ENCODE measurements around the gene ABCG5.

Gene ABCG5

DNA sequence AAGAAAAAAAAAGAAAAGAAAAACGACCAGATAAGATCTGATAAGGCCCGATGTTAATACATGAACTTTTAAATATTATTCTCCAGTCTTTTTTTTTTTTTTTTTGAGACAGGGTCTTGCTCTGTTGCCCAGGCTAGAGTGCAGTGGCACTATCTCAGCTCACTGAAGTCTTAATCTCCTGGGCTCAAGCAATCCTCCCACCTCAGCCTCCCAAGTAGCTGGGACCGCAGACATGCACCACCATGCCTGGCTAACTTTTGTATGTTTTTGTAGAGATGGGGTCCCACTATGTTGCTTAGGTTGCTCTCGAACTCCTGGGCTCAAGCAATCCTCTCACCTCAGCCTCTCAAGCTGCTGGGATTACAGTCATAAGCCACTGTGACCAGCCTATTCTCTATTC is 1.6 kb downstream of the ABCG5 start:
- H3K79me1 ChIP-seq (ENCODE audit: low read length) = no peaks in the 10 kb centered on the region
- no peak overlapping the region for H3K23ac ChIP-seq (ENCODE audit: low read length)

DNA sequence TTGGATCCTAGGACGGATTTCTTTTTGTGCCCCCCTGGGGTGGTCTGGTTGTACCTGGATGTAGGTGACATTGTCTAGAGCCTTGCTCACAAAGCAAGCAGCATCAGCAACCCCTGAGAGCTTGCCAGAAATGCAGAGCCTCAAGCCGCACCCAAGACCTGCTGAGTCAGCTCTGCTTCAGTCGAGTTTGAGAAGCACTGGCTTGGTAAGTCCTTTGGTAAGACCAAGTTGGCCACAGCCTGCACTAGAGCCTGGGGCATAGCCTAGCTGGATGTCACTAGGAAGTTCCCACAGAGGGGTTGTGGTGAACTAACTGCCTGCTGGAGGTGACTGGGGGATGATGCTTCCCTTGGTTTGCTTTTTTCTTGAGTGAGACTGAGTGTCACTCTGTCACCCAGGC is 6.2 kb downstream of the ABCG5 start:
- Histone ChIP-seq H3K4me1 (ENCODE audit: control insufficient read depth in 1 of 2, insufficient read depth in 2 of 2, low read length in 2 of 2) (no peaks in the 10 kb centered on the region), H2BK5ac (ENCODE audit: low read depth, low read length, poor library complexity) (no peak overlapping the region), H2AFZ (ENCODE audit: insufficient read depth, low read length, poor library complexity) (no peak overlapping the region), H3K23ac (ENCODE audit: low read length) (no peak overlapping the region), H4K8ac (ENCODE audit: low read depth, low read length) (no peak overlapping the region), H3K9me3 (ENCODE audit: insufficient read depth, low read depth, low read length) (peaks cover 1% of the 10 kb centered on the region), H3K79me1 (ENCODE audit: low read length) (no peaks in the 10 kb centered on the region), H2BK120ac (ENCODE audit: insufficient read depth, low read length, poor library complexity) (no peak overlapping the region), H4K91ac (ENCODE audit: low read depth, low read length) (no peak overlapping the region), H3K36me3 (ENCODE audit: control insufficient read depth in 1 of 2, insufficient read depth in 2 of 2, low read length in 2 of 2) (no peaks in the 10 kb centered on the region), H4K12ac (ENCODE audit: low read depth, low read length) (no peak overlapping the region), H3K27ac (ENCODE audit: low read depth, low read length) (no peak overlapping the region), H3K4ac (ENCODE audit: low read depth, low read length) (no peak overlapping the region), H3K4me3 (ENCODE audit: low read depth, low read length) (no peak overlapping the region), H3K27me3 (ENCODE audit: insufficient read depth, low read length) (no peaks in the 10 kb centered on the region), H3K9ac (ENCODE audit: low read length) (no peak overlapping the region), H2AK5ac (ENCODE audit: low read length) (no peak overlapping the region), H3K4me2 (ENCODE audit: low read length) (no peak overlapping the region), H3K14ac (ENCODE audit: low read length) (no peak overlapping the region), H2BK12ac (ENCODE audit: low read length) (no peak overlapping the region), H3K79me2 (ENCODE audit: control insufficient read depth, insufficient read depth, low read length, poor library complexity) (no peaks in the 10 kb centered on the region), H3K18ac (ENCODE audit: low read length) (no peak overlapping the region)
- no peak for DNase-seq
- no CpG with 5 or more reads among the region's 3 CpGs for WGBS (ENCODE audit: extremely low coverage, insufficient coverage, insufficient read length)

More for the DNA sequence above, 1.6 kb downstream of the ABCG5 start:
- no peak overlapping the region for H3K4me3 ChIP-seq (ENCODE audit: low read depth, low read length)
- no peaks in the 10 kb centered on the region for H3K36me3 ChIP-seq (ENCODE audit: control insufficient read depth in 1 of 2, insufficient read depth in 2 of 2, low read length in 2 of 2)
- no peak overlapping the region for H4K12ac ChIP-seq (ENCODE audit: low read depth, low read length)
- H2BK5ac ChIP-seq (ENCODE audit: low read depth, low read length, poor library complexity) = no peak overlapping the region
- H3K9me3 ChIP-seq (ENCODE audit: insufficient read depth, low read depth, low read length) = peaks cover 1% of the 10 kb centered on the region
- no peak overlapping the region for H2AFZ ChIP-seq (ENCODE audit: insufficient read depth, low read length, poor library complexity)
- DNase-seq = no peak
- H3K4me2 ChIP-seq (ENCODE audit: low read length) = no peak overlapping the region
- no peak overlapping the region for H4K91ac ChIP-seq (ENCODE audit: low read depth, low read length)
- no peak overlapping the region for H3K4ac ChIP-seq (ENCODE audit: low read depth, low read length)
- no peaks in the 10 kb centered on the region for H3K79me2 ChIP-seq (ENCODE audit: control insufficient read depth, insufficient read depth, low read length, poor library complexity)
- H3K27ac ChIP-seq (ENCODE audit: low read depth, low read length) = no peak overlapping the region
- no peak overlapping the region for H3K9ac ChIP-seq (ENCODE audit: low read length)
- H2AK5ac ChIP-seq (ENCODE audit: low read length) = no peak overlapping the region
- no CpG with 5 or more reads among the region's 4 CpGs for WGBS (ENCODE audit: extremely low coverage, insufficient coverage, insufficient read length)
- H3K27me3 ChIP-seq (ENCODE audit: insufficient read depth, low read length) = no peaks in the 10 kb centered on the region
- no peaks in the 10 kb centered on the region for H3K4me1 ChIP-seq (ENCODE audit: control insufficient read depth in 1 of 2, insufficient read depth in 2 of 2, low read length in 2 of 2)
- no peak overlapping the region for H3K18ac ChIP-seq (ENCODE audit: low read length)
- H2BK120ac ChIP-seq (ENCODE audit: insufficient read depth, low read length, poor library complexity) = no peak overlapping the region
- H3K14ac ChIP-seq (ENCODE audit: low read length) = no peak overlapping the region
- H4K8ac ChIP-seq (ENCODE audit: low read depth, low read length) = no peak overlapping the region
- H2BK12ac ChIP-seq (ENCODE audit: low read length) = no peak overlapping the region

DNA sequence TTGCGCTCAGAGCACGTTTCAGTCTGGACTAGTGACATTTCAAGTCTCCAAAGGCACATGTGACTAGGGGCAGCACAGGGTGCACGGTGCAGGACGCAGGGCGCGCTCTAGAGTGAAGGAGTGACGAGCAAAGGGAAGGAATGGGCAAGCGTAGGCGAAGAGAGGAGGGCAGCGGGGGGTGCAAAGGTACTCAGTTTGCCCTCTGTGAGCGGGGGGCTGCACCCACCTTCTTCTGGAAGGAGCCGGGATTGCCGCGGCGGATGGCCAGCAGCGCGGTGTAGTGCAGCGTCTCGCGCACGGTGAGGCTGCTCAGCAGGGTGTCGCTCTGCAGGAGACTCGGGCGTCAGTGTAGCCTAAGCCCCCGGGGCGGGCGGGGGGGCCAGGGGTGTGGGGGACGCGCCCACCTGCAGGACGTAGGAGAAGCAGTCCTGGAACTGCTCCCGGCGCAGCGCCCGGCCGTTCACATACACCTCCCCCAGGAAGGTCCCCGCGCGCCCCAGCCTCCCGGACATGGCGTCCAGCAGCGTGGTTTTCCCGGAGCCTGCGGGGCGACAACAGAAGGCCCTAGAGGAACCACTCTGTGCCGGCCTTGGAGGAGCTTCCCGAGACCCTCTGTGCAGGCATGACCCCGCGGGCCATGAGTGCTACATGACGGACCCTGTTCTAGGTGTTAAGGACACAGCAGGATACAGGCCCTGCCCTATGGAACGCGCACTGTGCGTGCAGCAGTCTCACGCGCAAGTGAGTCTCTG is 6.9 kb downstream of the ABCG5 start:
- Histone ChIP-seq H3K4me3 (ENCODE audit: low read depth, low read length) (no peak overlapping the region), H3K27me3 (ENCODE audit: insufficient read depth, low read length) (no peaks in the 10 kb centered on the region), H3K18ac (ENCODE audit: low read length) (no peak overlapping the region), H2AK5ac (ENCODE audit: low read length) (no peak overlapping the region), H3K79me2 (ENCODE audit: control insufficient read depth, insufficient read depth, low read length, poor library complexity) (no peaks in the 10 kb centered on the region), H3K4ac (ENCODE audit: low read depth, low read length) (no peak overlapping the region), H2BK5ac (ENCODE audit: low read depth, low read length, poor library complexity) (no peak overlapping the region), H4K91ac (ENCODE audit: low read depth, low read length) (no peak overlapping the region), H3K79me1 (ENCODE audit: low read length) (no peaks in the 10 kb centered on the region), H3K4me1 (ENCODE audit: control insufficient read depth in 1 of 2, insufficient read depth in 2 of 2, low read length in 2 of 2) (no peaks in the 10 kb centered on the region), H4K8ac (ENCODE audit: low read depth, low read length) (no peak overlapping the region), H2AFZ (ENCODE audit: insufficient read depth, low read length, poor library complexity) (no peak overlapping the region), H4K12ac (ENCODE audit: low read depth, low read length) (no peak overlapping the region), H3K4me2 (ENCODE audit: low read length) (no peak overlapping the region), H3K27ac (ENCODE audit: low read depth, low read length) (no peak overlapping the region), H3K23ac (ENCODE audit: low read length) (no peak overlapping the region), H3K14ac (ENCODE audit: low read length) (no peak overlapping the region), H2BK120ac (ENCODE audit: insufficient read depth, low read length, poor library complexity) (no peak overlapping the region), H3K36me3 (ENCODE audit: control insufficient read depth in 1 of 2, insufficient read depth in 2 of 2, low read length in 2 of 2) (no peaks in the 10 kb centered on the region), H3K9ac (ENCODE audit: low read length) (no peak overlapping the region), H2BK12ac (ENCODE audit: low read length) (no peak overlapping the region), H3K9me3 (ENCODE audit: insufficient read depth, low read depth, low read length) (peaks cover 1% of the 10 kb centered on the region)
- DNase-seq = no peak
- WGBS (ENCODE audit: extremely low coverage, insufficient coverage, insufficient read length) = no CpG with 5 or more reads among the region's 54 CpGs

DNA sequence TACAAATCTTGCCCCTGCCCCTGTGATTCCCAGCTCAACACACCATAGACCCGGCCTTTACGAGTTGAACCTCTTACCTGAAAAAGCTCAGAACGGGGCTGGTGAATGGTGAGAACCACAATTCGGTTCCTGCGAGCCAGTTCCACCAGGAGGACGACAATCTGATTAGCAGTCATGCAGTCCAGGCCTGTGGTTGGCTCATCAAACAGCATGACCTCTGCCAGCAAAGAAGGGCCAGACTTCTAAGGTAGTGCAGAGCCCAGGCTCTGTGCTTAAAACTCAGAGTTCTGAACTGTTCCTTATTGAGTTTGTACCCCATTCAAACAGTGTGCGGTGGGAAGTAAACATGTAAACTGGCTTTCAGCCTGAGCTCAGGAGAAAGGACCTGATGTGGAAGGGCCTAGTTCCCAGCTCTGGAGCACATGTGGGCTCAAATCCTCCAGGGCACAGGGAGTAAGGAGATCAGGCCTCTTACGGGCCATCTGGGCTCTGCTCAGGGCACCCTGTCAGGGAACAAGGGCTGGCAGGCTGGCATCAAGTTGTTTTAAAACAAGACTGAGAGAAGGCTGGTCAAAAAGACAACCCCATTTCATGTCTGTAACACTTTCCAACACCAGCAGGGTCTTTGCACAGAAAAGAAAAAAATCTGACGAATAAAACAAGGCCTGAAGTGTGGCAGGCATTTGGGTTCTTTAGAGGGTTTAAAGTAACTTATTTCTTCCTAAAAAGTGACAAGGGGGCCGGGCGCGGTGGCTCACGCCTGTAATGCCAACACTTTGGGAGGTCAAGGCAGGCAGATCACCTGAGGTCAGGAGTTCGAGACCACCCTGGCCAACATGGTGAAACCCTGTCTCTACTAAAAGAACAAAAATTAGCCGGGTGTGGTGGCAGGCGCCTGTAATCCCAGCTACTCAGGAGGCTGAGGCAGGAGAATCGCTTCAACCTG is 12.1 kb downstream of the ABCG5 start:
- H3K14ac ChIP-seq (ENCODE audit: low read length) = no peak overlapping the region
- H3K27me3 ChIP-seq (ENCODE audit: insufficient read depth, low read length) = no peaks in the 10 kb centered on the region

More for the DNA sequence above, 12.1 kb downstream of the ABCG5 start:
- no peak overlapping the region for H3K27ac ChIP-seq (ENCODE audit: low read depth, low read length)
- H3K23ac ChIP-seq (ENCODE audit: low read length) = no peak overlapping the region
- H2AFZ ChIP-seq (ENCODE audit: insufficient read depth, low read length, poor library complexity) = no peak overlapping the region
- H3K4me3 ChIP-seq (ENCODE audit: low read depth, low read length) = no peak overlapping the region
- no peaks in the 10 kb centered on the region for H3K79me1 ChIP-seq (ENCODE audit: low read length)
- H3K4me2 ChIP-seq (ENCODE audit: low read length) = no peak overlapping the region
- no peak overlapping the region for H4K91ac ChIP-seq (ENCODE audit: low read depth, low read length)
- no peak overlapping the region for H2AK5ac ChIP-seq (ENCODE audit: low read length)
- H2BK12ac ChIP-seq (ENCODE audit: low read length) = no peak overlapping the region
- H2BK120ac ChIP-seq (ENCODE audit: insufficient read depth, low read length, poor library complexity) = no peak overlapping the region
- no peak overlapping the region for H3K9ac ChIP-seq (ENCODE audit: low read length)
- H3K18ac ChIP-seq (ENCODE audit: low read length) = no peak overlapping the region
- H3K9me3 ChIP-seq (ENCODE audit: insufficient read depth, low read depth, low read length) = no peaks in the 10 kb centered on the region
- H4K8ac ChIP-seq (ENCODE audit: low read depth, low read length) = no peak overlapping the region
- no peaks in the 10 kb centered on the region for H3K79me2 ChIP-seq (ENCODE audit: control insufficient read depth, insufficient read depth, low read length, poor library complexity)
- no peak for DNase-seq
- no peaks in the 10 kb centered on the region for H3K36me3 ChIP-seq (ENCODE audit: control insufficient read depth in 1 of 2, insufficient read depth in 2 of 2, low read length in 2 of 2)
- no peak overlapping the region for H3K4ac ChIP-seq (ENCODE audit: low read depth, low read length)
- H3K4me1 ChIP-seq (ENCODE audit: control insufficient read depth in 1 of 2, insufficient read depth in 2 of 2, low read length in 2 of 2) = no peaks in the 10 kb centered on the region
- no CpG with 5 or more reads among the region's 17 CpGs for WGBS (ENCODE audit: extremely low coverage, insufficient coverage, insufficient read length)
- H2BK5ac ChIP-seq (ENCODE audit: low read depth, low read length, poor library complexity) = no peak overlapping the region
- no peak overlapping the region for H4K12ac ChIP-seq (ENCODE audit: low read depth, low read length)
